Small intestine (tissue), 7 donors: ENCODE data around the gene GALK1. TPM values are rescaled to one million over a fixed set of nuclear protein-coding genes. Genes with fewer than 3 reads are reported as not detected.

Source experiments
- DNase-seq, 2 donors: peaks; one replicate each; pipeline versions ENCODE4 v3.0.0 to v3.0.0-alpha.2; 2013
- FAIRE-seq: peaks from 2 replicates; lab custom pipeline; 2012; peaks lifted over from hg19 to GRCh38; lab: Jason Lieb, UNC
- H3K27ac ChIP-seq, 3 donors: one replicate each; pipeline ENCODE4 v1.5.1; 2013; ENCODE audit warnings: low read length in 2 of 3, mild to moderate bottlenecking in 2 of 3, control low read depth in 1 of 3, inconsistent platforms in 1 of 3, low read depth in 1 of 3, moderate library complexity in 1 of 3
- H3K27me3 ChIP-seq, 3 donors: one replicate each; pipeline ENCODE4 v1.6.1; 2013; ENCODE audit warnings: low read length in 3 of 3, inconsistent platforms in 1 of 3; ENCODE audit not compliant: control insufficient read depth in 3 of 3, insufficient read depth in 3 of 3
- H3K36me3 ChIP-seq, 3 donors: one replicate each; pipeline ENCODE4 v1.6.1; 2013; ENCODE audit warnings: low read length in 3 of 3, inconsistent platforms in 1 of 3, low read depth in 1 of 3, mild to moderate bottlenecking in 1 of 3, moderate library complexity in 1 of 3; ENCODE audit not compliant: control insufficient read depth in 3 of 3, insufficient read depth in 2 of 3
- H3K4me1 ChIP-seq, 3 donors: one replicate each; pipeline ENCODE4 v1.6.1; 2013; ENCODE audit warnings: low read length in 2 of 3, inconsistent platforms in 1 of 3, low read depth in 1 of 3, mild to moderate bottlenecking in 1 of 3, moderate library complexity in 1 of 3; ENCODE audit not compliant: control insufficient read depth in 3 of 3, insufficient read depth in 2 of 3
- H3K4me3 ChIP-seq, 3 donors: one replicate each; pipeline ENCODE4 v1.5.1; 2013; ENCODE audit warnings: low read length in 3 of 3, control low read depth in 1 of 3, inconsistent platforms in 1 of 3, low read depth in 1 of 3, mild to moderate bottlenecking in 1 of 3, moderate library complexity in 1 of 3
- H3K9me3 ChIP-seq, 2 donors: one replicate each; pipeline ENCODE4 v1.6.1; 2013; ENCODE audit warnings: low read depth in 1 of 2, low read length in 1 of 2; ENCODE audit not compliant: control insufficient read depth in 2 of 2, insufficient read depth in 1 of 2
- WGBS, 3 donors: extraction: QIAGEN DNeasy Blood & Tissue Kit; methylation state at CpG; one replicate each; pipeline ENCODE4 v1.1.7; 2013; 5-methylcytosine and 5-hydroxymethylcytosine counted together
- polyA plus RNA-seq, 4 donors: library from polyadenylated mRNA; stranded (reverse) in 3 of 4; unstranded in 1 of 4; fragments of 200-250 nt in 3 of 4; fragments of 120-200 nt in 1 of 4; gene quantifications; one replicate each; pipeline versions ENCODE4 v1.2.1 to v1.2.3, GENCODE V29; 2013
- donor health status: healthy with polysubstance abuse.
- donor health status: control.
- donor health status: control.
- donor health status: Bipolar disorder and iron deficiency.
- donor health status: healthy.

The GALK1 gene
- polyA plus RNA-seq, 4 donors: 43.4 to 116 (median 81.4) TPM

DNA sequence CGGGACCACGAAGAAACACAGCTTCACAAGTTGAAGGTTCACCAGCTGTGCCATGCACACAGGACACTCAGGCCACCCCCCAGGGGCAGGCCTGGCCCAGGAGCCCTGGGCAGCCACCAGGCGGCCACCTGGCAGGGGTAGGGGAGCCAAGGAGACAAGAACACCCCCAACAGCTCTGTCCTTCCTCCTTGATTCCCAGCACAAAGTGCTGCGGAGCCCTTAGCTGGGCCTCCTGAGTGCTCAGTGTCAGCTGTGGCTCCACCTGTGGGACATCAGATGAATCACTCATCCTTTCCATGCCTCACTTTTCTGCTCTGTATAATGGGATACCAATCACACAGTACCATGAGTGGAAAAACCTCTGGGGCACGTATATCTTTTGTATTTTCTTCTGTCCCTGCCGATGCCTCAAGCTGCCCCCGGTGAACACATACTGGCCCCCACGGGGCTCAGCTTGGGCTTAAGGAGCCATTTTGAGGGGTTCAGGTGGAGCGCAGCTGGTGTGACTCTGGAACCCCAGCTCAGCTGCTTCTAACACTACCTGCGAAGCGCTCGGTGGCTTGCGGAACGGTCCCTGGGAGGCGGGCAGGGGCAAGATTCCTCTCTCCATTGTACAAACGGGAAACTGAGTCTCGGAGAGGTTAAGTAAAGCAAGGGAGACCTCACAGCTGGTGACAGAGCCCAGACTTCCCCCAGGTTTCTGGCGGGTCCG lies 12.0 kb downstream of the GALK1 start:
- no peaks in the 10 kb centered on the region for H3K9me3 ChIP-seq
- H3K27me3 ChIP-seq: no peaks in the 10 kb centered on the region
- H3K4me1 ChIP-seq: peaks cover 0 to 29% (median 0%) of the 10 kb centered on the region in 3 donors
- no peak for DNase-seq
- FAIRE-seq: no peak
- WGBS, 3 donors: 70 to 80% (median 76%) methylated on average over 19 of the region's 19 CpGs
- no peak overlapping the region for H3K27ac ChIP-seq
- peak overlapping the region in 2 of 3 donors; percentile 25 to 26 for H3K4me3 ChIP-seq
- H3K36me3 ChIP-seq: peaks cover 12 to 95% (median 16%) of the 10 kb centered on the region in 3 donors

DNA sequence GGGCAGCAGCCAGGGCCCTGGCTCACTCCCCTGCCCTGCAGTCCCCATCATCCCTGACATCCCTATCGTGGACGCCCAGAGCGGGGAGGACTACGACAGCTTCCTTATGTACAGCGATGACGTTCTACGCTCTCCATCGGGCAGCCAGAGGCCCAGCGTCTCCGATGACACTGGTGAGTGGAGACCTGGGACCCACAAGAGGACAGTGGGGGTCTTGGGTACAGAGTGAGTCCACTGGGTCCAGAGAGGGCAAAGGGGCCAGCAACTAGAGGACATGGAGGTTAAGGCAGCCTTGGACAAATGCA lies 12.6 kb downstream of the GALK1 start:
- no peak overlapping the region for H3K27ac ChIP-seq
- H3K4me1 ChIP-seq: peaks cover 0 to 29% (median 0%) of the 10 kb centered on the region in 3 donors
- no peak overlapping the region for H3K4me3 ChIP-seq
- no peaks in the 10 kb centered on the region for H3K9me3 ChIP-seq
- no peaks in the 10 kb centered on the region for H3K27me3 ChIP-seq
- H3K36me3 ChIP-seq: peaks cover 9 to 95% (median 13%) of the 10 kb centered on the region in 3 donors
- DNase-seq: no peak
- no peak for FAIRE-seq
- WGBS, 3 donors: 83 to 94% (median 94%) methylated on average over 10 of the region's 10 CpGs

DNA sequence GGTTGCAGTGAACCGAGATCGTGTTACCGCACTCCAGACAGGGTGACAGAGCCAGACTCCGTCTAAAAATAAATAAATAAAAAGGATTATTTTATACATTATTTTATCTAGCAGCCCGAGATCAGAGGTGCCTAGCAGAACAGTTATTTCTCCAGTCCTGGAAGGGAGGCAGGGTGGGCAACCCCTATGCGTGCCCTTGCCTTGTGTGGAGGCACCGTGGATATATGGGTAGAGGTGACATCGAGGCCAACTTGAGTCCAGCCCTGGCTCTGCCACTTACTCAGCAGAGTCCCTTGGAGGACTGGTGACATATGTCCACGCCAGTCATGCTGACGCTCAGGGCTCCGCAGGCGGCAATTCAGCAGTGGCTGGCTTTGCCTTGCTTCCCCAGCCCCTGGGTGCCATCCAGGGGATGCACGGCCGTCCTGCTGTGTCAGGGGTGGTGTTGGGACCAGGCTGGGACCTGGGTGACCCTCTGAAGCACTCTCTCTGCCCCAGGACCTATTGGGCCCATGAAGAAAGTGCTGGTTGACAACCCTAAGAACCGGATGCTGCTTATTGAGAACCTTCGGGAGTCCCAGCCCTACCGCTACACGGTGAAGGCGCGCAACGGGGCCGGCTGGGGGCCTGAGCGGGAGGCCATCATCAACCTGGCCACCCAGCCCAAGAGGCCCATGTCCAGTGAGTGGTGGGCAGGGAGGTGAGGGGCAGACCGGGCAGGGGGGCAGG lies 13.2 kb downstream of the GALK1 start:
- H3K36me3 ChIP-seq: peaks cover 6 to 94% (median 11%) of the 10 kb centered on the region in 3 donors

DNA sequence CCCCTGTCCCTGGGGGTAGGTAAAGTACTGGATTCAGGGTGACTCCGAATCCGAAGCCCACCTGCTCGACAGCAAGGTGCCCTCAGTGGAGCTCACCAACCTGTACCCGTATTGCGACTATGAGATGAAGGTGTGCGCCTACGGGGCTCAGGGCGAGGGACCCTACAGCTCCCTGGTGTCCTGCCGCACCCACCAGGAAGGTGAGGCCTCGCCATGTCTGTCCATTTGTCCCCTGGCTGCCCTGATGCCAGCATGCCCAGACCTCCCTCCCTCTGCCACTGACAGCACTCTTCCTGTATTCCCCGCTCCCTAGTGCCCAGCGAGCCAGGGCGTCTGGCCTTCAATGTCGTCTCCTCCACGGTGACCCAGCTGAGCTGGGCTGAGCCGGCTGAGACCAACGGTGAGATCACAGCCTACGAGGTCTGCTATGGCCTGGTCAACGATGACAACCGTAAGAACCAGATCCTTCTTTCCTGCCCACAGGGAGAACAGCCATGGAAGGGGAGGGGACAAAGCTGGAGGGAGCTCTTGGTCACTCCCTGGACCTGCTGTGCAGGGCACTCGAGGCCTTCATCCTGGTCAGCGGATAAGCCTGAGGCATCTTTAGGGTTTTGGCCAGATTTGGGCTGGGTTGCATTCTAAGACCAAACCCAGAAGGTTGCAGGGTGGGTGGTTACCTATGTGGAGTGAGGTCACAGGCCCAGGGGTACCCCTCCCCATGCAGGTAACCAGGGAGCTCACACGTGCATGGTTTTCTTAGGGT lies 14.2 kb downstream of the GALK1 start:
- H3K27ac ChIP-seq: no peak overlapping the region
- H3K36me3 ChIP-seq: peaks cover 3 to 94% (median 11%) of the 10 kb centered on the region in 3 donors
- FAIRE-seq: no peak
- WGBS, 3 donors: 88 to 89% (median 88%) methylated on average over 23 of the region's 23 CpGs
- no peaks in the 10 kb centered on the region for H3K27me3 ChIP-seq
- H3K4me3 ChIP-seq: no peak overlapping the region
- H3K4me1 ChIP-seq: peaks cover 0 to 24% (median 0%) of the 10 kb centered on the region in 3 donors
- H3K9me3 ChIP-seq: no peaks in the 10 kb centered on the region
- DNase-seq: no peak

More for the DNA sequence above, 13.2 kb downstream of the GALK1 start:
- Histone ChIP-seq H3K27me3 (no peaks in the 10 kb centered on the region), H3K4me3 (no peak overlapping the region), H3K9me3 (no peaks in the 10 kb centered on the region), H3K4me1 (peaks cover 0 to 29% (median 0%) of the 10 kb centered on the region in 3 donors), H3K27ac (no peak overlapping the region)
- WGBS, 3 donors: 86 to 91% (median 88%) methylated on average over 23 to 24 of the region's 24 CpGs
- no peak for FAIRE-seq
- DNase-seq: no peak

DNA sequence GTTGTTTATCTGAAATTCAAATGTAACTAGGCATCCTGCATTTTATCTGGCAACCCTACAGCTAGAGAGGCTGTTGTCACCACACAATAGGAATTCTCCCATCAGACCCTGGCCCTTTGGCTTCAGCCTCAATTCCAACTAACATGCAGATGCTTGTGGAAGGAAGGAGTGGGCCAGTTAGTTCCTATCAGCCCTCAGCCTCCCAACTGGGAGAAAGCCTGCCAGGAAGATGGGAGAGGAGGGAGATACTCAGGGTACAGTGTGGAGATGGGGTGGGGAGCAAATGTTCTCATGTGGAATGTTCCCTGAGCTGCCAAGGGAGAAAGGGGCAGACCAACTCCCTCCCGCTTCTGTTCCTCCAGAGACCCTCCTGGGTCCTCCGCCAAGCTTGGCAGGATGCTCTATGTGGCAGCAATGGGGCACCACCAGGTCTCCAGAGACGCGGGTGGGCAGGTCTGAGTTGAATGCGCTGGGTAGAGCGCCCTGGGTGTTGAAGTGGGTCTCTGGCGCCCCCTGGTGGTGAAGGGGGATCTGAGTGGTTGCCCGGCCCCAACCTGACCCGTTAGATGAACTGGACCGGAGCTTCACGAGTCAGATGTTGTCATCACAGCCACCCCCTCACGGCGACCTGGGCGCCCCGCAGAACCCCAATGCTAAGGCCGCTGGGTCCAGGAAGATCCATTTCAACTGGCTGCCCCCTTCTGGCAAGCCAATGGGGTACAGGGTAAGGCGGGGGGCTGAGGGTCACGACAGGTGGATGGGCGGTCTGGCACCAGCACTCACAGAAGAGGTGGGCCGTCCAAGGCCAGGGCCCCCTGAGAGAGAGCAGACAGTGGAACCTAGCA lies 15.2 kb downstream of the GALK1 start:
- FAIRE-seq: no peak
- Histone ChIP-seq H3K27ac (no peak overlapping the region), H3K27me3 (no peaks in the 10 kb centered on the region), H3K36me3 (peaks cover 3 to 93% (median 12%) of the 10 kb centered on the region in 3 donors), H3K4me1 (peaks cover 0 to 13% (median 0%) of the 10 kb centered on the region in 3 donors), H3K4me3 (no peak overlapping the region), H3K9me3 (no peaks in the 10 kb centered on the region)
- DNase-seq: peak; percentile 74 to 84
- WGBS, 3 donors: 25 to 37% (median 36%) methylated on average over 20 of the region's 20 CpGs

DNA sequence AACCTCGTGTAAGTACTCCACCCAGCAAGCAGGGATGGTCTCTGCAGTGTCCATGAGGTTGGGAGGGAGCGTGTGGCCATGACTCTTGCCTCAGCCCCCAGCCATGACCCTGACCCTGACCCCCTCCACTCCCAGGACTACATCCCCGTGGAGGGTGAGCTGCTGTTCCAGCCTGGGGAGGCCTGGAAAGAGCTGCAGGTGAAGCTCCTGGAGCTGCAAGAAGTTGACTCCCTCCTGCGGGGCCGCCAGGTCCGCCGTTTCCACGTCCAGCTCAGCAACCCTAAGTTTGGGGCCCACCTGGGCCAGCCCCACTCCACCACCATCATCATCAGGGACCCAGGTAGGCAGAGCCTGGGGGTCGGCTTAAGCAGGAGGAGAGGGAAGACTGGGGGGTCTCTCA lies 16.3 kb downstream of the GALK1 start:
- no peak for DNase-seq
- no peaks in the 10 kb centered on the region for H3K27me3 ChIP-seq
- no peak overlapping the region for H3K27ac ChIP-seq
- H3K4me1 ChIP-seq: peaks cover 0 to 4% (median 0%) of the 10 kb centered on the region in 3 donors
- H3K36me3 ChIP-seq: peaks cover 3 to 92% (median 8%) of the 10 kb centered on the region in 3 donors
- no peaks in the 10 kb centered on the region for H3K9me3 ChIP-seq
- WGBS, 3 donors: 85 to 90% (median 89%) methylated on average over 9 of the region's 9 CpGs
- H3K4me3 ChIP-seq: no peak overlapping the region
- FAIRE-seq: no peak

DNA sequence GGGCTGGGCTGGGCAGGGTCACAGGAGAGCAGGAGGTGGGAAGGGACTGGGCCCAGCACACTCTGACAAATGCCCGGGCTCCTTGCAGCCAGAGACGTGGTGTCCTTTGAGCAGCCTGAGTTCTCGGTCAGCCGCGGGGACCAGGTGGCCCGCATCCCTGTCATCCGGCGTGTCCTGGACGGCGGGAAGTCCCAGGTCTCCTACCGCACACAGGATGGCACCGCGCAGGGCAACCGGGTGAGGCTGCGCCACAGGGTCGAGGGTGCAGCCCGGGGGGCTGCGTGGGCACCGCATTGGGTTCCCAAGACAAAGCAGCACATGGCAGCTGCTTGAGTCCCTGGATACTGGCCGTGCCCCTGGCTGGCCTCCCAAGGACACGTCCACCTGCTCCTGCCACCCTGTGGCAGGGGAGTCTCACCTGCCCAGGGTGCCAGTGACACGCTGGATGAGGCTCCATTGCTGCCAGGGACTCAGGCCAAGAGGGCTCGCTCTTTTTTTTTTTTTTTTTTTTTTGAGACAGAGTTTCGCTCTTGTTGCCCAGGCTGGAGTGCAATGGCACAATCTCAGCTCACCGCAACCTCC lies 21.3 kb downstream of the GALK1 start:
- Histone ChIP-seq H3K27ac (no peak overlapping the region), H3K4me1 (no peaks in the 10 kb centered on the region), H3K36me3 (peaks cover 2 to 93% (median 25%) of the 10 kb centered on the region in 3 donors), H3K27me3 (no peaks in the 10 kb centered on the region), H3K4me3 (no peak overlapping the region), H3K9me3 (no peaks in the 10 kb centered on the region)
- WGBS, 3 donors: 91 to 93% (median 92%) methylated on average over 23 to 25 of the region's 25 CpGs
- FAIRE-seq (no peak), DNase-seq (no peak)
